Frontal cortex (tissue), 4 donors: ENCODE results near the gene BCR. TPM values are rescaled to one million over a fixed set of nuclear protein-coding genes. Genes with fewer than 3 reads are reported as not detected.

Experiments used
- DNase-seq, 2 donors: peaks; one replicate each; pipeline ENCODE4 v3.0.0; 2012; ENCODE audit warnings: low spot score in 2 of 2
- FAIRE-seq: peaks from 2 replicates; lab custom pipeline; 2012; peaks lifted over from hg19 to GRCh38; lab: Jason Lieb, UNC
- total RNA-seq: library from RNA; depleted of rRNA; stranded (reverse); fragments of >200 nt; gene quantifications from one replicate; pipeline ENCODE4 v1.2.3, GENCODE V29; 2014
- donor health status: control.
- donor health status: control.
- donor health status: control.

The BCR gene
- total RNA-seq, 1 donor from 2014 or later: 46.1 TPM

DNA sequence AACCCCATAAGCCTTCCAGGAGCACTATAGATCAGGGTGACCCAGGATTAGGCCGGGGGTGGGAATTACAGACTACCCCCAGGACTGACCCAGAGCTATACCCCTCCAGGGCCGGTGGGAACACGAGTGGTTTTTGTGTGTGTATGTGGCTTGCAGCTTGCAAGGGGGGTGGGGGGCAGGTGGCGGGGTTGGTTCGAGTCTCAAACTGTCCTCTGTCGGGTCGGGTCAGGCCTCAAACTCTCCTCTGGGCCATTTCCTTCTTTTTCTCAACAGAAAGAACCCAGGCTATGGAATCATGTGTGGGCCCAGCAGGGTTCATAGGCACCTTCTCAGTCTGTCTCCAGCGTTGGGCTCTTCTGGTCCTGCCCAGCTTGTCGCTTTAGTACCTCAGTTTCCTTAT lies 58.4 kb downstream of the BCR start:
- DNase-seq (no peak), FAIRE-seq (no peak)

DNA sequence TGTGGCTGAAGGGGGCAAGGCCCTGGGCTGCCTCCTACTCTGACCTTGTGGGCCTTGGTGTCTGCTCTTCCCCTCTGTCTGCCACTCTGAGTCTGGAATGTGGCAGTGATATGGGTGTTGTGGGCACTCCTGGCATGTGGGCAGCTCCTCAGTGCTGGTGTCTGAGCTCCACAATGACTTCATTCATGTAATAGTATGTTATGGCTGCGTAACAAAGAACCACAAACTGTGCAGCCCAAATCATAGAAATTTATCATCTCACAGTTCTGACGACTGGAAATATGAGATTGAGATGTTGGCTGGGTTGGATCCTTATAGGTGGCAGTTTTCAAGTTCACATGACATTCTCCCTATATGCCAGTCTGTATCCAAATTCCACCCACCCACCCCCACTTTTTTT lies 59.1 kb downstream of the BCR start:
- no peak for FAIRE-seq

DNA sequence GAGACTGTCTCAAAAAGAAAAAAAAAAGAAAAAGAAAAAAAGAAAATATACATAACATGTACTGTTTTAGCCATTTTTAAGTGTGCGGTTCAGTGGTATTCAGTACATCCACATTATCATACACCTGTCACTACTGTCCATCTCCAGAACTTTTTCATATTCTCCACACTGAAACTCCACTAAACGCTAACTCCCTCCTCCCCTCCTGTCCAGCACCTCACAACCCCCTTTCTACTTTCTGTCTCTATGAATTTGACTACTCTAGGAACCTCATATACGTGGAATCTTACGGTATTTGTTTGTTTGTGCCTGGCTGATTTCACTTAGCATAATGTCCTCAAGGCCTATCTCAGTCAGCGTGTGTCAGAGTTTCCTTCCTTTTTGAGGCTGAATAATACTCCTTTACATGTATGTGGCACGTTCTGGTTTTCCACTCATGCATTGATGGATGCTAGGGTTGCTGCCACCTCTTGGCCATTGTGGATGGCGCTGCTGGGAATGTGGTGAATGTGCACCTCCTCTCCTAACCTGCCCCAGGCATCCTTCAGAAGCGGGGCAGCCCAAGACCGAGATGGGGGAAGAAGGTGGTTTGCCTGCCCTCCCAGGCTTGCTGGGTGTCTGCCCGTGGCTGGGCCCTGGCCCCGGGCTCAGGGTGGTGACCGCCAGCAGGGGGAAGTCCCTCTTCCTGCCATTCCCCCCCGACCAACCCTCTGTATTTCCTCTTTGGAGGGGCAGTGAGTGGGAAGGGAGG lies 60.5 kb downstream of the BCR start:
- DNase-seq (no peak), FAIRE-seq (no peak)

More for the DNA sequence above, 59.1 kb downstream of the BCR start:
- no peak for DNase-seq

DNA sequence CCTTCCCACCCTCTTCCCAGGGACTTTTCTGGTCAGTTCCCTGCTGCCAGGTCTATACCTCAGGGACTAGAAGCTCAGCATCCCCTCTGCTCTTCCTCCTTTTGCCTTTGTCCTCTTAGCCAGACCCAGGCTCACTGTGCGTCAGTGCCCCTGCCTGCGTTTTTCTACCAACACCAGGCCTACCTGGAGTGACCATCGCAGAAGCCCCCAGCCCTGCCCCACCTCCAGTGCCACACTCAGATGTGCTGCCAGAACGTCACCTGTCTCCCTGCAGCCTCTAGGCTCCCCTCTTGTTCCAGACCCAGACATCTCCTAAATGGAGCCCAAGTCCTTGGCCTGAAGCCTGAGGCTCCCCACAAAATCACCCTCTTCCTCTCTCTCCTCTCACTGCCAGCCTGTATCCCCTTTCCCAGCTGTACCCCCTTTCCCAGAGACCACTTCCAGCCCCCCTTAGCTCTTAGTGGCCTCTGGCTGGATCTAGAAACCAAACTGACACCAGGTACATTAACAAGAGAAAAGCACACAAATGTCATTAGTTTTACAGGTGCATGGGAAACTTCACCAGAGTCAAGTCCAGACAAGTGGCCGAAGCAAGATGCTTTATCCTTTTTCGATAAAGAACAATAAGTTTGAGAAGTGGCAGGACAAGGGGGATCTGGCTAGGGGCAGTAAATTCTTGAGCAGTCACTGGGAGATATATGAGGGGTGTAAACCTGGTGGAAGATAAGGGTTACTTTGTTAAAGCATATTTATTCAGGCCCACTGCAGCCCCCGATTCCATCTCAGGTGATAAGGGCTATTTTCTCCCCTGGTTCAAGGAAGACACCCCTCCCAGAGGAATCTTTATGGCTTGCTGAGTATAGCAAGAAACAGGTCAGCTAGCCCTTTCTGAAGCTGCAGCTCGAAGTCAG lies 61.5 kb downstream of the BCR start:
- DNase-seq: no peak
- FAIRE-seq: no peak

- no peak for DNase-seq
- no peak for FAIRE-seq
These were observed 62.2 kb downstream of the BCR start for GRCh38 chr22:23242473-23243001.

- no peak for DNase-seq
- FAIRE-seq: no peak
These were observed 62.8 kb downstream of the BCR start for GRCh38 chr22:23243006-23243573.

- DNase-seq (no peak), FAIRE-seq (no peak)
These were observed 63.8 kb downstream of the BCR start for GRCh38 chr22:23243859-23244689.

DNA sequence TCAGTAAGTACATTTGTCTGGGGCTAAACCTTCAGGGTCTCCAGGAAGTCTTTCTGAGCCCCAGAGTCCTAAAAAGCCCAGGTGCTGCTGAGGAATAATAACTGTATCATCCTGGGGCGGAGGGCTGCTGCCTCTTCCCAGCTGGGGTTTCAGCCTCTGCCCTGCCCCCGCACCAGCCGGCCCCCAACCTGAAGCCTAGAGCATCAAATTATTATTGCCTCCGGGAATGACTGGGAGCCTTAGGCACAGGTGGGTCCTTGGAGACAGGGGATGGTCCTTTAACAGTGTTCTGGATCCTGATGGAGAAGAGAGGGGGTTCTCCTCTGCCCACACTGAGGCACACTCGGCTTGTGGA lies 64.4 kb downstream of the BCR start:
- FAIRE-seq (no peak), DNase-seq (no peak)

DNA sequence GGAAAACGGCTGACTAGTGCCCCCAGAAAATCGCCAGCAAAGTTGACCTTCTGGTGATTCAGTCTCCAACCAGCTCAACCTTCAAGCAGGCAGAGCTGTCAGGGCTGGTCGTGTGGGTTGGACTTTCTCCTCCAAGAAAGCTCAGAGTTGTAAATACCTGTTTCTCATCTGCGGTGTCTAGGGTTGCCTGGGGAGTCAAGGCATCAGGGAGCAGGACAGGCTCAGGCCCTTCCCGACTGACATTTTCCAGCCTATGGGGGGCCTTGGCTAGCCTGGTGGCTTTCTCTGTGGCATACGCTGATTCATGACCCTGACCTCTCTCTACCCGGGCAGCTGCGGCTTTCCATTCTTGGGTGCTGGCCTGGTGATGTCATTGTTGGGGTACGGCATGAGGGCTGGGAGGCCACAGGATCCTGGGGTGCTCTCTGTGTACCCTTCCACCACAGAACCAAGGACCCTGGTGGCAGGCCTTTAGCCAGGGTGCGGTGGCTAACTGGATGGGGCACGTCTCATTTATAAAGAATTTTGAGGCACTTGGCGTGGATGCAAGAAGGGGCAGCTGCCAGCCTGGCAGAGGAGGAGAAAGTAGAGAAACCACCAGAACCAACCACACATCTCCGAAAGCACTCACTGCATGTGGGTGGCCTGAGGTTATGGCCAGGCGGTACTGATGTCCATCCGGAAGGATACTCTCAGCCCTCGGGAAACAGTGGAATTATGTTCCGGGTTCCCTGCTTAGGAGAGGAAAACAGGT lies 64.9 kb downstream of the BCR start:
- no peak for DNase-seq

DNA sequence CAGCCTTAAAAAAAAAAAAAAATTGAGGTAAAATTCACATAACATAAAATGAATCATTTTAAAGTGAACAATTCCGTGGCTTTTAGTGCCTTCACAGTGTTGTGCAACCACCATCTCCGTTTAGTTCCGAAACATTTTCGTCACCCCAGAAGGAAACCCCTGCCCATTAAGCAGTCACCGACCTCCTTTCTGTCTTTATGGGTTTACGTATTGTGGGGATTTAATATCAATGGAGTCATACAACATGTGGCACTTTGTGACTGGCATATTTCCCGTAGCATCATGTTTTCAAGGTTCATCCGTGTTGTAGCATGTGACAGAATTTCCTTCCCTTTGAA lies 65.5 kb downstream of the BCR start:
- DNase-seq (no peak), FAIRE-seq (no peak)

More for the DNA sequence above, 64.9 kb downstream of the BCR start:
- FAIRE-seq: no peak

DNA sequence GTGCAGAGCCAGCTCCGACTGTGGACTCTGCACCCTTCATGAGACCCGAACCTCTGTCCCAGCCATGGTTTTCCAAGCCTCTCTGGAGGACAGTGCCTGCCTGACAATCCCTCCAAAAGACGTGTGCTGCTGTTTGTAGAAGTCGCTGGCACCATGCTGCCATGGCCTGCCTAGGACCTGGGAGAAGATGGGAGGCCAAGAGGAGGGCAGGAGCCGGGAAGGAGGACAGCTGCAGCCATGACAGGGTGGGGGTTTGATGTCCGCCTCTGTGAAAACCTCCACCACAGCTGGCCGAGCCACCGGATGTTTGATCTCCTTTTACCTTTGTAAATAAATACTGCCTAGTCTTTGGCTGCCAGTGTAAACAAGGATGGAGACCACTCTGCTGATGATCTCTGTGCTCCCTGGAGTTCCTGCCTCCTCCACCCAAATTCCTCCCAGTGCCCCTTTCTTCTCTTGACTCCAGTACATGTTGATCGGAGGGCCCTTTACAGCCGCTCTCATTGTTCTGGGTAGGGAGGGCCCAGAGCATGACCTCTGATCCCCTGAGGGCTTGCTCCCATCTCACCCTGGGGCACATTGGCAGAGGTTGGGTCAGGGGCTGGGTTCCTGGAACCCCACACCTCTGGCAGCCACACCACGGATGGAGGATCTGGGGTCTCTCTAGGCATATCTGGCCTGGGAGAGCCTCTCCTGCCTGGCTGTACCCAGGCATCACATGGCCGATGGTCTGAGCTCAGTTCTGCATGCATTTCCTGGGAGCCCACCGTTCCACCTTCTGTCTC lies 66.9 kb downstream of the BCR start:
- no peak for FAIRE-seq

GRCh38 chr22:23248583-23248982 lies 68.3 kb downstream of the BCR start:
- FAIRE-seq (no peak), DNase-seq (no peak)

More for the DNA sequence above, 66.9 kb downstream of the BCR start:
- no peak for DNase-seq

GRCh38 chr22:23250056-23250784 lies 69.9 kb downstream of the BCR start:
- FAIRE-seq: no peak

GRCh38 chr22:23250785-23251363 lies 70.6 kb downstream of the BCR start:
- DNase-seq (no peak), FAIRE-seq (no peak)

More at GRCh38 chr22:23250056-23250784, 69.9 kb downstream of the BCR start:
- DNase-seq: no peak

- no peak for DNase-seq
- FAIRE-seq: no peak
These were observed 71.3 kb downstream of the BCR start for GRCh38 chr22:23251445-23252093.

DNA sequence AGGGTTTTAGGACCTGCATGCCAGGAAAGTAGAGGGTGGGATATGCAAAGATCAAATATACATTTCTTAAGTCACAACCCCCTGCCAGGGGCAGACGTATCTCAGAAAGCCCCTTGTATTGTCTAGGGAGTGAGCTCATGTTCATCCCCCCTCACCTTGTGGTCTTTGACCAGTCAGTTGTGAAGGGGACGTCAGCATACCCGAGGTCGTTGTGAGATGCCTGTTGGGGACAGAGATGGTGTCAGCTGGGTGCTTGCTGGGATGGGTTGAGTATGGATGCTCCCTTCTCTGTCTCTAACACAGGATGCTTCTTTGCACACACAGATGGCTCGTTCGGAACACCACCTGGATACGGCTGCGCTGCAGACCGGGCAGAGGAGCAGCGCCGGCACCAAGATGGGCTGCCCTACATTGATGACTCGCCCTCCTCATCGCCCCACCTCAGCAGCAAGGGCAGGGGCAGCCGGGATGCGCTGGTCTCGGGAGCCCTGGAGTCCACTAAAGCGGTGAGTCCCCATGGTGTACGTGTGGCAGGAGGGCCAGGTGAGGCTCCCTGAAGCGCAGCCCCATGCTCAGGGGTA lies 73.3 kb downstream of the BCR start:
- FAIRE-seq: no peak

More for the DNA sequence above, 73.3 kb downstream of the BCR start:
- no peak for DNase-seq
